Upper lobe of left lung (tissue), 6 donors: Measurements from ENCODE around the gene SLC6A18. TPM values are rescaled to one million over a fixed set of nuclear protein-coding genes. Genes with fewer than 3 reads are reported as not detected.

Experiments
- ATAC-seq, 2 donors: fragments of 200-7000 bp; cut with Tn5 transposase; one replicate each; pipeline ENCODE4 v1.9.1; 2022; ENCODE audit warnings: mild to moderate bottlenecking in 2 of 2, moderate library complexity in 2 of 2; ENCODE audit not compliant: low FRiP score in 2 of 2
- DNase-seq, 2 donors: peaks; one replicate each; pipeline ENCODE4 v3.0.0-alpha.2; 2019 to 2020
- H3K27ac ChIP-seq, 4 donors: fragments of 200-600 bp; sonication (generic); one replicate each; pipeline ENCODE4 v1.5.1; 2016 to 2019
- H3K27me3 ChIP-seq, 4 donors: fragments of 200-600 bp; sonication (generic); one replicate each; pipeline ENCODE4 v1.5.1; 2017 to 2019
- H3K36me3 ChIP-seq, 4 donors: fragments of 200-600 bp; sonication (generic); one replicate each; pipeline ENCODE4 v1.5.1; 2016 to 2019
- H3K4me1 ChIP-seq, 4 donors: fragments of 200-600 bp; sonication (generic); one replicate each; pipeline ENCODE4 v1.5.1; 2018 to 2019
- H3K4me3 ChIP-seq, 4 donors: fragments of 200-600 bp; sonication (generic); one replicate each; pipeline ENCODE4 v1.5.1; 2017 to 2019; ENCODE audit warnings: mild to moderate bottlenecking in 2 of 4, moderate library complexity in 1 of 4
- H3K9me3 ChIP-seq, 4 donors: fragments of 200-600 bp; sonication (generic); one replicate each; pipeline ENCODE4 v1.5.1; 2018 to 2019
- CTCF ChIP-seq, 6 experiments: fragments of 450-650 bp in 4 of 6; fragments of 200-600 bp in 2 of 6; sonication (generic) in 2 of 6; IDR thresholded peaks; one replicate each; pipeline ENCODE4 v1.5.1; 2016 to 2019; ENCODE audit warnings: antibody characterized with exemption in 6 of 6
- EP300 ChIP-seq, 4 donors: sonication (generic); formaldehyde crosslinking; IDR thresholded peaks; one replicate each; pipeline ENCODE4 v1.5.1; 2017; ENCODE audit warnings: antibody characterized with exemption in 4 of 4, control low read depth in 2 of 4
- POLR2A ChIP-seq, 4 donors: fragments of 450-650 bp; IDR thresholded peaks; one replicate each; pipeline ENCODE4 v1.5.1; 2016 to 2017; ENCODE audit warnings: antibody characterized with exemption in 4 of 4, mild to moderate bottlenecking in 2 of 4
- POLR2AphosphoS5 ChIP-seq, 2 donors: sonication (generic); formaldehyde crosslinking; IDR thresholded peaks; one replicate each; pipeline ENCODE4 v1.5.1; 2017; ENCODE audit warnings: antibody characterized with exemption in 2 of 2
- WGBS, 2 donors: methylation state at CpG; one replicate each; pipeline ENCODE4 v1.1.5; 2017 to 2018; 5-methylcytosine and 5-hydroxymethylcytosine counted together
- total RNA-seq, 6 donors: library from RNA; depleted of rRNA in 4 of 6; stranded (reverse); fragments of >200 nt in 4 of 6; gene quantifications; one replicate each; pipeline versions ENCODE4 v1.1.0 to v1.2.1, GENCODE V29; 2016 to 2021
- donor health status: DM: no; HTN: no; CAD: no; lungs with moderate emphysema.
- donor health status: DM: no; HTN: yes; CAD: no; lungs with severe emphysema.

The SLC6A18 gene
- total RNA-seq, 6 donors from 2014 or later = not detected

GRCh38 chr5:1257363-1257762 is 32.2 kb downstream of the SLC6A18 start:
- Histone ChIP-seq H3K4me1 (no peaks in the 10 kb centered on the region), H3K27ac (no peak overlapping the region), H3K4me3 (no peak overlapping the region), H3K36me3 (no peaks in the 10 kb centered on the region), H3K9me3 (peaks cover 0 to 9% (median 3%) of the 10 kb centered on the region in 4 donors), H3K27me3 (no peaks in the 10 kb centered on the region)
- WGBS, 2 donors = 87 to 90% methylated on average over 17 of the region's 17 CpGs
- ATAC-seq (no peak), DNase-seq (peak in 1 of 2 donors; percentile 27)
- TF ChIP-seq EP300 (IDR thresholded peaks at IDR 0.05) (no peak), POLR2AphosphoS5 (IDR thresholded peaks at IDR 0.05) (no peak), CTCF (IDR thresholded peaks at IDR 0.05) (no peak), POLR2A (IDR thresholded peaks at IDR 0.05) (no peak)

- Histone ChIP-seq H3K27me3 (no peaks in the 10 kb centered on the region), H3K9me3 (peaks cover 0 to 14% (median 5%) of the 10 kb centered on the region in 4 donors), H3K27ac (no peak overlapping the region), H3K4me1 (no peaks in the 10 kb centered on the region), H3K4me3 (no peak overlapping the region), H3K36me3 (no peaks in the 10 kb centered on the region)
- DNase-seq = peak in 1 of 2 donors; percentile 70
- 82 to 85% methylated on average over 6 to 13 of the region's 13 CpGs for WGBS, 2 donors
- TF ChIP-seq CTCF (IDR thresholded peaks at IDR 0.05) (no peak), EP300 (IDR thresholded peaks at IDR 0.05) (no peak), POLR2A (IDR thresholded peaks at IDR 0.05) (no peak), POLR2AphosphoS5 (IDR thresholded peaks at IDR 0.05) (no peak)
- no peak for ATAC-seq
Measured at GRCh38 chr5:1257841-1258240, 32.7 kb downstream of the SLC6A18 start.

- Histone ChIP-seq H3K27ac (no peak overlapping the region), H3K4me3 (no peak overlapping the region), H3K4me1 (no peaks in the 10 kb centered on the region), H3K36me3 (no peaks in the 10 kb centered on the region), H3K9me3 (peaks cover 0 to 16% (median 7%) of the 10 kb centered on the region in 4 donors), H3K27me3 (no peaks in the 10 kb centered on the region)
- TF ChIP-seq POLR2AphosphoS5 (IDR thresholded peaks at IDR 0.05) (no peak), CTCF (IDR thresholded peaks at IDR 0.05) (no peak), EP300 (IDR thresholded peaks at IDR 0.05) (no peak)
- 93 to 96% methylated on average over 23 of the region's 23 CpGs for WGBS, 2 donors
- DNase-seq = no peak
- ATAC-seq = no peak
Measured at GRCh38 chr5:1259806-1260480, 34.8 kb downstream of the SLC6A18 start.

- TF ChIP-seq POLR2AphosphoS5 (IDR thresholded peaks at IDR 0.05) (no peak), EP300 (IDR thresholded peaks at IDR 0.05) (no peak), CTCF (IDR thresholded peaks at IDR 0.05) (no peak), POLR2A (IDR thresholded peaks at IDR 0.05) (no peak)
- DNase-seq (no peak), ATAC-seq (no peak)
- no peaks in the 10 kb centered on the region for H3K36me3 ChIP-seq
- no peaks in the 10 kb centered on the region for H3K27me3 ChIP-seq
- H3K9me3 ChIP-seq = peaks cover 0 to 16% (median 7%) of the 10 kb centered on the region in 4 donors
- no peaks in the 10 kb centered on the region for H3K4me1 ChIP-seq
- no peak overlapping the region for H3K27ac ChIP-seq
- 89 to 95% methylated on average over 5 to 10 of the region's 10 CpGs for WGBS, 2 donors
- no peak overlapping the region for H3K4me3 ChIP-seq
Measured at GRCh38 chr5:1261643-1262042, 36.5 kb downstream of the SLC6A18 start.

GRCh38 chr5:1262381-1262780 is 37.2 kb downstream of the SLC6A18 start:
- DNase-seq (no peak), ATAC-seq (no peak)
- Histone ChIP-seq H3K27ac (no peak overlapping the region), H3K9me3 (peaks cover 0 to 16% (median 7%) of the 10 kb centered on the region in 4 donors), H3K36me3 (no peaks in the 10 kb centered on the region), H3K4me1 (no peaks in the 10 kb centered on the region), H3K27me3 (no peaks in the 10 kb centered on the region), H3K4me3 (no peak overlapping the region)
- TF ChIP-seq POLR2A (IDR thresholded peaks at IDR 0.05) = no peak
- TF ChIP-seq EP300 (IDR thresholded peaks at IDR 0.05) = no peak
- no peak for TF ChIP-seq CTCF (IDR thresholded peaks at IDR 0.05)
- TF ChIP-seq POLR2AphosphoS5 (IDR thresholded peaks at IDR 0.05) = no peak
- 76 to 82% methylated on average over 1 of the region's 1 CpG for WGBS, 2 donors
